ENCODE data around the gene NGEF.

Gene NGEF

DNA sequence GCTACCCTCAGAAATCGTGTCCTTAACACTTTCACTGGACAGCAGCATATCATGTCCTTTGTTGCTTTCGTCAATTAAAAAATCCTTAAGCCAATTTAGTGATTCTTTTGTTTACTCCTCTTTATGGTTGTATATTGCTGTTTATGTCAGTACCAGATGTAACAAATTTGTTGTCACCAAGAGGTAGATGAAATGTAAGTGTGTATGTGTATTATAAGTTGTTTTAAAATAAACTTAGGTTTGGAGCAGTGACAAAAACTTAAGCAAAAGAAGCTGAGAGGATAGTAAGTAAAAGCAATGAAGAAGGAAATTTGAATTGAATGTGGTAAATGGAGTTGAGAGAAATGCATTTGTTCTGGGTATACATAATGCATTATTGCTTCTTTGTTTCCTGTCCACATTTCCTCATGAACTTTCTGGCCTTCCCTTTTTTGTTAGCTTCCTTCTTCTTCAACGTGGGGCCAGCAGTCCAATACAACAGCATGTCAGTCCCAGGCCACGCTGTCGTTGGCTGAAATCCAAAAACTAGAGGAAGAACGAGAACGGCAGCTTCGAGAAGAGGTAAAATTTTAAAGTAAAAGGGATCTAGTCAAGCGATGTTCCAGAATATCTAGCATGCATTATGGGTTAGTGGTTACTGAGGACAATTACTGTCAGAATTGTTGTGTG is 173.5 kb downstream of the NGEF start:
- TF ChIP-seq, protein P1, sequence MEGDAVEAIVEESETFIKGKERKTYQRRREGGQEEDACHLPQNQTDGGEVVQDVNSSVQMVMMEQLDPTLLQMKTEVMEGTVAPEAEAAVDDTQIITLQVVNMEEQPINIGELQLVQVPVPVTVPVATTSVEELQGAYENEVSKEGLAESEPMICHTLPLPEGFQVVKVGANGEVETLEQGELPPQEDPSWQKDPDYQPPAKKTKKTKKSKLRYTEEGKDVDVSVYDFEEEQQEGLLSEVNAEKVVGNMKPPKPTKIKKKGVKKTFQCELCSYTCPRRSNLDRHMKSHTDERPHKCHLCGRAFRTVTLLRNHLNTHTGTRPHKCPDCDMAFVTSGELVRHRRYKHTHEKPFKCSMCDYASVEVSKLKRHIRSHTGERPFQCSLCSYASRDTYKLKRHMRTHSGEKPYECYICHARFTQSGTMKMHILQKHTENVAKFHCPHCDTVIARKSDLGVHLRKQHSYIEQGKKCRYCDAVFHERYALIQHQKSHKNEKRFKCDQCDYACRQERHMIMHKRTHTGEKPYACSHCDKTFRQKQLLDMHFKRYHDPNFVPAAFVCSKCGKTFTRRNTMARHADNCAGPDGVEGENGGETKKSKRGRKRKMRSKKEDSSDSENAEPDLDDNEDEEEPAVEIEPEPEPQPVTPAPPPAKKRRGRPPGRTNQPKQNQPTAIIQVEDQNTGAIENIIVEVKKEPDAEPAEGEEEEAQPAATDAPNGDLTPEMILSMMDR (IDR thresholded peaks at IDR 0.05; ENCODE audit: borderline replicate concordance, extremely low read depth, low read length, poor library complexity, severe bottlenecking) = no peak
- TF ChIP-seq EZH2 (IDR thresholded peaks at IDR 0.05; ENCODE audit: borderline replicate concordance, low read depth, low read length, severe bottlenecking) = no peak
- peaks cover 26% of the 10 kb centered on the region for H3K4me1 ChIP-seq (ENCODE audit: insufficient read depth, low read length)
- no peak overlapping the region for H2AFZ ChIP-seq (ENCODE audit: low read depth, low read length)
- ATAC-seq (ENCODE audit: insufficient read depth, low read depth) = no peak
- H3K27ac ChIP-seq (ENCODE audit: low read length) = no peak overlapping the region
- no peak overlapping the region for H3K4me2 ChIP-seq (ENCODE audit: insufficient read depth, low read length)
- H3K27me3 ChIP-seq (ENCODE audit: insufficient read depth, low read length, poor library complexity) = no peaks in the 10 kb centered on the region
- no peaks in the 10 kb centered on the region for H3K9me3 ChIP-seq (ENCODE audit: insufficient read depth, low read length, severe bottlenecking)
- H4K20me1 ChIP-seq (ENCODE audit: insufficient read depth, low read length) = no peaks in the 10 kb centered on the region
- peaks cover 76% of the 10 kb centered on the region for H3K36me3 ChIP-seq (ENCODE audit: insufficient read depth, low read length)
- H3K79me2 ChIP-seq (ENCODE audit: insufficient read depth, low read length) = no peaks in the 10 kb centered on the region
- H3K4me3 ChIP-seq (ENCODE audit: low read depth in 1 of 2, low read length in 2 of 2) = no peak overlapping the region
- H3K9ac ChIP-seq (ENCODE audit: low read depth, low read length) = no peak overlapping the region
- no peak for DNase-seq

DNA sequence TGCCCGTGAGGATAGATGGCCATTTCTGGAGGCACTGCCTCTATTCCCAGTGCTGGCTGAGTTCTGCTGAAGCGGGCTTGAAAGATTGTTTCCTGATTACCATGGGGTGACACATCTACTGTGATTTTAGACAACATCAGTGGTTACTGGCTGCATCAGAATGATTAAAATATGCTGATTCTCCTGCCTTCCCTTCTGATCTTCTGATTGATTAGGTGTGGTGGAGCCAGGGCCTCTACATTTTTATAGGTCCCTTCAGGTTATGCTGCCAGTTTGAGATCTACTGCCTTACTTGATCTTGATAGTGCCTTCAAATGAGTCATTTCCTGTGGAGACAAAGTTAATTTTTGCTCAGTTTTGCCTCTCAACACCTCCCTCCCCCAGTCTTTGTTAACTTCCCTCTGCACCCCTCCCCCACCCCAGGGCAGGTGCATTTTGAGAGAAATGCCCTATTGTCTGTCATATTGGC is 174.6 kb downstream of the NGEF start:
- no peak overlapping the region for H3K9ac ChIP-seq (ENCODE audit: low read depth, low read length)
- DNase-seq (peak; percentile 67), ATAC-seq (ENCODE audit: insufficient read depth, low read depth) (peak; percentile 92)
- H3K4me2 ChIP-seq (ENCODE audit: insufficient read depth, low read length) = no peak overlapping the region
- H3K36me3 ChIP-seq (ENCODE audit: insufficient read depth, low read length) = peaks cover 78% of the 10 kb centered on the region
- H3K9me3 ChIP-seq (ENCODE audit: insufficient read depth, low read length, severe bottlenecking) = no peaks in the 10 kb centered on the region
- H3K27ac ChIP-seq (ENCODE audit: low read length) = peak overlapping the region; percentile 67
- no peaks in the 10 kb centered on the region for H4K20me1 ChIP-seq (ENCODE audit: insufficient read depth, low read length)
- H3K4me3 ChIP-seq (ENCODE audit: low read depth in 1 of 2, low read length in 2 of 2) = no peak overlapping the region
- H3K27me3 ChIP-seq (ENCODE audit: insufficient read depth, low read length, poor library complexity) = no peaks in the 10 kb centered on the region
- H2AFZ ChIP-seq (ENCODE audit: low read depth, low read length) = no peak overlapping the region
- peaks cover 26% of the 10 kb centered on the region for H3K4me1 ChIP-seq (ENCODE audit: insufficient read depth, low read length)
- no peak for TF ChIP-seq EZH2 (IDR thresholded peaks at IDR 0.05; ENCODE audit: borderline replicate concordance, low read depth, low read length, severe bottlenecking)
- TF ChIP-seq, protein P1 (IDR thresholded peaks at IDR 0.05; ENCODE audit: borderline replicate concordance, extremely low read depth, low read length, poor library complexity, severe bottlenecking) = no peak
- H3K79me2 ChIP-seq (ENCODE audit: insufficient read depth, low read length) = no peaks in the 10 kb centered on the region; the same call in 1 of the 2 replicates

DNA sequence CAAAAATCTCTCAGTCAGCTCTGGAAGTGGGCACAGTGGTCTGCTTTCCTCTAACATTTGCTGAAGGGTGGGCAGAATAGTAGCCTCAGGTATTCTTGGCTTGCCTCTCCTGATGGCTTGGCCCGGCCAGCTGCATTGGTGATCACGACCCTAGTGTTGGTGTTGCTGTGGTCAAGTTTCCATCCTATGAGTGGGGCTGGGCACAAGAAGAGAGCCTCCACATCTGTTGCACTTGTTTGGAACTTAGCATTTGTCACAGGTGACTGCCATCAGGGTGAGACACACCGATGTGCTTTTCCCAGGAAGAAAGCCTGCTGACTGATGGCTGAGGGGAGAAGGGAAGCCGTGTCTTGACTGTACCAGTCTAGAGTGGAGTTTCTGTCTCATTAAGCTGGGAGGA is 176.1 kb downstream of the NGEF start:
- H4K20me1 ChIP-seq (ENCODE audit: insufficient read depth, low read length) = no peaks in the 10 kb centered on the region
- TF ChIP-seq EZH2 (IDR thresholded peaks at IDR 0.05; ENCODE audit: borderline replicate concordance, low read depth, low read length, severe bottlenecking) = no peak
- TF ChIP-seq, protein P1 (IDR thresholded peaks at IDR 0.05; ENCODE audit: borderline replicate concordance, extremely low read depth, low read length, poor library complexity, severe bottlenecking) = no peak
- no peaks in the 10 kb centered on the region; the same call in 1 of the 2 replicates for H3K79me2 ChIP-seq (ENCODE audit: insufficient read depth, low read length)
- H3K4me2 ChIP-seq (ENCODE audit: insufficient read depth, low read length) = no peak overlapping the region
- no peaks in the 10 kb centered on the region for H3K27me3 ChIP-seq (ENCODE audit: insufficient read depth, low read length, poor library complexity)
- H3K4me3 ChIP-seq (ENCODE audit: low read depth in 1 of 2, low read length in 2 of 2) = no peak overlapping the region
- H3K4me1 ChIP-seq (ENCODE audit: insufficient read depth, low read length) = peaks cover 26% of the 10 kb centered on the region
- DNase-seq (no peak), ATAC-seq (ENCODE audit: insufficient read depth, low read depth) (no peak)
- no peak overlapping the region for H3K9ac ChIP-seq (ENCODE audit: low read depth, low read length)
- no peak overlapping the region for H3K27ac ChIP-seq (ENCODE audit: low read length)
- H3K36me3 ChIP-seq (ENCODE audit: insufficient read depth, low read length) = peaks cover 81% of the 10 kb centered on the region
- no peaks in the 10 kb centered on the region for H3K9me3 ChIP-seq (ENCODE audit: insufficient read depth, low read length, severe bottlenecking)
- H2AFZ ChIP-seq (ENCODE audit: low read depth, low read length) = no peak overlapping the region
